ENCODE results near the gene STX10.

The STX10 gene

GRCh38 chr19:13122275-13122878, 27.8 kb downstream of the STX10 start:
- intact Hi-C loops (cut with DNase I): no loop called here
- no peak for DNase-seq

GRCh38 chr19:13121551-13122274, 28.5 kb downstream of the STX10 start:
- intact Hi-C loops (cut with DNase I): no loop called here
- DNase-seq: no peak

- intact Hi-C loops (cut with DNase I): no loop called here
- no peak for DNase-seq
Measured at GRCh38 chr19:13120817-13121216, 29.4 kb downstream of the STX10 start.

- no peak for DNase-seq
- intact Hi-C loops (cut with DNase I): no loop called here
Measured at GRCh38 chr19:13120031-13120430, 30.1 kb downstream of the STX10 start.

- intact Hi-C loops (cut with DNase I): no loop called here
Measured at GRCh38 chr19:13119627-13120026, 30.5 kb downstream of the STX10 start.

GRCh38 chr19:13118424-13119193, 31.6 kb downstream of the STX10 start:
- intact Hi-C loops (cut with DNase I): loop anchor here (1.0 kb wide), 1 partner anchor 32 kb away; the partner anchor contains the start of genes IER2 and STX10
- peak in 1 of 10 donors; percentile 78 for DNase-seq

More at GRCh38 chr19:13119627-13120026, 30.5 kb downstream of the STX10 start:
- DNase-seq: no peak

GRCh38 chr19:13117772-13118423, 32.3 kb downstream of the STX10 start, which contains the start of gene NACC1:
TSS of gene NACC1 (plus strand) at chr19:13118264. CDS start at chr19:13135208, 16,944 bp downstream.
- intact Hi-C loops (cut with DNase I): loop anchor here (1.0 kb wide), 1 partner anchor 32 kb away; the partner anchor contains the start of genes IER2 and STX10
- DNase-seq: peak; percentile 87 to 99 (median 90)

GRCh38 chr19:13117176-13117771, 32.9 kb downstream of the STX10 start:
- intact Hi-C loops (cut with DNase I): no loop called here
- peak in 1 of 10 donors; percentile 55 for DNase-seq

- DNase-seq: peak; percentile 89 to 98 (median 92)
- intact Hi-C loops (cut with DNase I): no loop called here
Measured at GRCh38 chr19:13116282-13117175, 33.6 kb downstream of the STX10 start, which contains the start of gene TRMT1. TSS of gene TRMT1 (minus strand) at chr19:13116740. CDS start at chr19:13116399, 341 bp downstream.

- intact Hi-C loops (cut with DNase I): no loop called here
- no peak for DNase-seq
Measured at GRCh38 chr19:13115936-13116281, 34.3 kb downstream of the STX10 start.

GRCh38 chr19:13112555-13112954, 37.6 kb downstream of the STX10 start:
- DNase-seq: peak in 1 of 10 donors; percentile 57
- intact Hi-C loops (cut with DNase I): no loop called here

- intact Hi-C loops (cut with DNase I): no loop called here
- peak in 1 of 10 donors; percentile 80 for DNase-seq
Measured at GRCh38 chr19:13110099-13110610, 40.0 kb downstream of the STX10 start.

- DNase-seq: peak in 1 of 10 donors; percentile 45
- intact Hi-C loops (cut with DNase I): no loop called here
Measured at GRCh38 chr19:13109361-13110098, 40.6 kb downstream of the STX10 start.

GRCh38 chr19:13104848-13105711, 45.1 kb downstream of the STX10 start:
- no peak for DNase-seq
- intact Hi-C loops (cut with DNase I): no loop called here

GRCh38 chr19:13104360-13104847, 45.8 kb downstream of the STX10 start:
- peak in 6 of 10 donors; percentile 56 to 92 (median 70) for DNase-seq
- intact Hi-C loops (cut with DNase I): no loop called here

GRCh38 chr19:13103581-13104359, 46.4 kb downstream of the STX10 start:
- DNase-seq: no peak
- intact Hi-C loops (cut with DNase I): no loop called here

All from posterior cingulate gyrus (tissue), 11 donors.